Measurements from ENCODE around the gene CD300LG.
"Not testable (repeated sequence)": the region's sequence is repeated elsewhere in the genome, so short reads cannot be mapped to it uniquely, and the experiment has no call there.

CD300LG gene

GRCh38 chr17:43823350-43824084 is 23.5 kb upstream of the CD300LG start:
- DNase-seq (ENCODE audit: low read depth in 1 of 2, low spot score in 1 of 2) = no peak

- no peak for DNase-seq (ENCODE audit: low read depth in 1 of 2, low spot score in 1 of 2)
Observed at GRCh38 chr17:43825567-43825966, 21.4 kb upstream of the CD300LG start.

GRCh38 chr17:43826206-43826605 is 20.8 kb upstream of the CD300LG start:
- no peak for DNase-seq (ENCODE audit: low read depth in 1 of 2, low spot score in 1 of 2)

- no peak for DNase-seq (ENCODE audit: low read depth in 1 of 2, low spot score in 1 of 2)
Observed at GRCh38 chr17:43827596-43827995, 19.4 kb upstream of the CD300LG start.

GRCh38 chr17:43829738-43830137 is 17.2 kb upstream of the CD300LG start:
- no peak for DNase-seq (ENCODE audit: low read depth in 1 of 2, low spot score in 1 of 2)

GRCh38 chr17:43830510-43831140 is 16.4 kb upstream of the CD300LG start:
- no peak for DNase-seq (ENCODE audit: low read depth in 1 of 2, low spot score in 1 of 2)

- no peak for DNase-seq (ENCODE audit: low read depth in 1 of 2, low spot score in 1 of 2)
Observed at GRCh38 chr17:43831633-43832032, 15.3 kb upstream of the CD300LG start.

GRCh38 chr17:43832168-43832975 is 14.6 kb upstream of the CD300LG start:
- DNase-seq (ENCODE audit: low read depth in 1 of 2, low spot score in 1 of 2) = no peak

- DNase-seq (ENCODE audit: low read depth in 1 of 2, low spot score in 1 of 2) = no peak
Observed at GRCh38 chr17:43832976-43833829, 13.8 kb upstream of the CD300LG start, which contains the start of gene MPP3. Gene MPP3, minus strand, starts transcription at chr17:43833146. Its CDS starts 1,240 bp downstream, at chr17:43831906.

- DNase-seq (ENCODE audit: low read depth in 1 of 2, low spot score in 1 of 2) = no peak
Observed at GRCh38 chr17:43834106-43834505, 12.9 kb upstream of the CD300LG start.

- DNase-seq (ENCODE audit: low read depth in 1 of 2, low spot score in 1 of 2) = no peak
Observed at GRCh38 chr17:43839670-43840108, 7.3 kb upstream of the CD300LG start.

- DNase-seq (ENCODE audit: low read depth in 1 of 2, low spot score in 1 of 2) = no peak
Observed at GRCh38 chr17:43840814-43841213, 6.2 kb upstream of the CD300LG start.

GRCh38 chr17:43841282-43841681 is 5.7 kb upstream of the CD300LG start:
- DNase-seq (ENCODE audit: low read depth in 1 of 2, low spot score in 1 of 2) = no peak

GRCh38 chr17:43842091-43842974 is 4.6 kb upstream of the CD300LG start:
- not testable (repeated sequence) for DNase-seq (ENCODE audit: low read depth in 1 of 2, low spot score in 1 of 2)

- DNase-seq (ENCODE audit: low read depth in 1 of 2, low spot score in 1 of 2) = no peak
Observed at GRCh38 chr17:43842975-43843325, 4.0 kb upstream of the CD300LG start.

GRCh38 chr17:43844241-43844640 is 2.7 kb upstream of the CD300LG start:
- DNase-seq (ENCODE audit: low read depth in 1 of 2, low spot score in 1 of 2) = no peak

- no peak for DNase-seq (ENCODE audit: low read depth in 1 of 2, low spot score in 1 of 2)
Observed at GRCh38 chr17:43845766-43846165, 1.2 kb upstream of the CD300LG start.

- DNase-seq (ENCODE audit: low read depth in 1 of 2, low spot score in 1 of 2) = peak; percentile 57 to 62
Observed at GRCh38 chr17:43846221-43846712, 709 bp upstream of the CD300LG start.

- no peak for DNase-seq (ENCODE audit: low read depth in 1 of 2, low spot score in 1 of 2)
Observed at GRCh38 chr17:43848601-43849000, 1.6 kb downstream of the CD300LG start.

GRCh38 chr17:43849116-43849515 is 2.1 kb downstream of the CD300LG start:
- no peak for DNase-seq (ENCODE audit: low read depth in 1 of 2, low spot score in 1 of 2)
